Measurements from ENCODE around the gene ULK4. TPM values are rescaled to one million over a fixed set of nuclear protein-coding genes. Genes with fewer than 3 reads are reported as not detected.
A peak's percentile ranks its signal among the peaks of the same experiment; 100 is the strongest.

ULK4 gene
- total RNA-seq, 1 donor from 2014 or later, result 5.1 TPM

GRCh38 chr3:41199866-41200668, 761.8 kb downstream of the ULK4 start:
- intact Hi-C loops (cut with DNase I), result loop anchor here (1.0 to 5.0 kb wide), 5 partner anchors 83 to 618 kb away; no protein-coding TSS in a partner anchor
- DNase-seq (ENCODE audit: low spot score), result no peak

DNA sequence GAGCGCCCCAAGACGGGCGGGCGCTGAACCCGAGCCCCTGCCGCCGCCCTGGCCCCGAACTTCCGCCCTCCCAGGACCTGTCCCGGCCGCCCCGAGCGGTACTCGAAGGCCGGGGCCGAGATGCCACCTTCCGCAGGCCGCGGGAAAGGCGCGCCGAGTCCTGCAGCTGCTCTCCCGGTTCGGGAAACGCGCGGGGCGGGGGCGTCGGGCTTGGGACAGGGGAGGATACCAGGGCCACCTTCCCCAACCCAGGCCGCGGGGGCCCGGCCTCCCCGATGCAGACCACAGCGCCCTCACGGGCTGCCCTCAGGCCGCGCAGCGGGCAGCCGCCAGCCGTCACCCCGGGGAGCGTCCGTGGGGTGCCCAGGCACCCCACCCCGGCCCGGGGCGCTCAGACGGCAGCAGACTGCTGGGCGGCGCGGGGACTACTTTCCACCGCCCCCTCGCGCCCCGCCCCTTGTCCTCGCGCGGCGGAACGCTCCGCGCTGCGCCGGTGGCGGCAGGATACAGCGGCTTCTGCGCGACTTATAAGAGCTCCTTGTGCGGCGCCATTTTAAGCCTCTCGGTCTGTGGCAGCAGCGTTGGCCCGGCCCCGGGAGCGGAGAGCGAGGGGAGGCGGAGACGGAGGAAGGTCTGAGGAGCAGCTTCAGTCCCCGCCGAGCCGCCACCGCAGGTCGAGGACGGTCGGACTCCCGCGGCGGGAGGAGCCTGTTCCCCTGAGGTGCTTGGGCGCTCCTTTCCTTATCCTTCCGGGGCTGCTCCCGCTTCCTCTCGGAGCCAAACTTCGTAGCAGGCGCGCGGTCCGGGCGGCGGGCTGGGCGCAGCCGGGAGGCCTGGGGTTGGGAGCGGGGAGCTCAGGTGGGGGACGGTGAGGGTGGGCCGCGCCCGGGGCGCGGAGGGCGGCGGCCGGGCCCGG, 762.7 kb downstream of the ULK4 start, which contains the start of gene CTNNB1:
Gene CTNNB1 (plus strand): TSS at position 556 of the 916 bp plus-strand sequence. CDS start 24,564 bp downstream, outside the sequence.
- DNase-seq (ENCODE audit: low spot score), result peak; percentile 96
- intact Hi-C loops (cut with DNase I), result loop anchor here (1.0 to 5.0 kb wide), 4 partner anchors 82 to 617 kb away; no protein-coding TSS in a partner anchor

DNA sequence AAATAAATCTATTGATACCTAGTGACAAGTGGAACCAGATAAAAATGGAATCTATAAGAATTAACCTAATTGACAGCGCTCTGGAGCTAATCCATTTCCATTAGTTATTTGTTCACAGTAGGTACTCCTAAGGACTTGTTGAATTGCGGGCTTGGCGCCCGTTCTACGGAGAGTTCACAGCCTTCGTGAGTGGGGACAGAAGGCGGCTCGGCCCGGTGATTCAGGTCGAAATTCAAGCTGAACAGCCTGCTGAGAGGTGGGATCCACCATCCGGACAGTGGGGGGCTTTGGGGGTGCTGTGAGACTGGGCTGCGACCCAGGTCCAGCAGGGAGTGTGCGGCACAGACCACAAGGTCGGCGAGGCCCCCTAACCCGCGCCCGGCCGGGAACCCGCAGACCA, 763.4 kb downstream of the ULK4 start:
- no peak for DNase-seq (ENCODE audit: low spot score)

GRCh38 chr3:41198046-41198445, 763.9 kb downstream of the ULK4 start:
- intact Hi-C loops (cut with DNase I), result loop anchor here (2.0 to 5.0 kb wide), 3 partner anchors 81 to 616 kb away; no protein-coding TSS in a partner anchor
- DNase-seq (ENCODE audit: low spot score), result no peak

More for the DNA sequence above, 763.4 kb downstream of the ULK4 start:
- intact Hi-C loops (cut with DNase I), result loop anchor here (2.0 to 5.0 kb wide), 3 partner anchors 81 to 616 kb away; no protein-coding TSS in a partner anchor

Other genes starting within 250 kb of the ULK4 start
- gene TRAK1, start 129.3 kb upstream of the ULK4 start, total RNA-seq, result 246 TPM